PC-3 (cell line): ENCODE results near the gene SLC25A26. TPM values are rescaled to one million over a fixed set of nuclear protein-coding genes. Genes with fewer than 3 reads are reported as not detected.

Experiments
- ATAC-seq: fragments of 200-7000 bp; cut with Tn5 transposase; 2 replicates; pipeline ENCODE4 v1.9.1; 2020; ENCODE audit warnings: mild to moderate bottlenecking, moderate library complexity
- BruUV-seq: library from RNA; stranded (reverse); fragments of 400-500 nt; replicated peaks from 2 replicates; lab custom pipeline; 2021; lab: Mats Ljungman, UMichigan
- CTCF ChIA-PET: fragments of 300-600 bp; sonication (Branson Sonifier 250); formaldehyde crosslinking; loops from one replicate; lab custom pipeline; 2022; ENCODE audit warnings: antibody characterized with exemption; lab: Charles Lee
- POLR2A ChIA-PET: fragments of 300-600 bp; sonication (Branson Sonifier 250); formaldehyde crosslinking; loops from one replicate; lab custom pipeline; 2022; ENCODE audit warnings: antibody characterized with exemption; ENCODE audit not compliant: unreplicated experiment; lab: Charles Lee
- DNase-seq: peaks from one replicate; pipeline ENCODE4 v3.0.0-alpha.2; 2015
- H2AFZ ChIP-seq: fragments of 300-600 bp; sonication (generic); 2 replicates; pipeline ENCODE4 v1.6.0; 2016; ENCODE audit warnings: antibody characterized with exemption, low read length
- H3F3A ChIP-seq: fragments of 300-600 bp; sonication (generic); one replicate; pipeline ENCODE4 v1.6.0; 2017; ENCODE audit warnings: antibody characterized with exemption, low read length, control low read depth, mild to moderate bottlenecking; ENCODE audit not compliant: unreplicated experiment
- H3K27ac ChIP-seq: fragments of 300-600 bp; sonication (generic); 2 replicates; pipeline ENCODE4 v1.5.1; 2016; ENCODE audit warnings: mild to moderate bottlenecking, low read length
- H3K27me3 ChIP-seq: fragments of 300-600 bp; sonication (generic); 2 replicates; pipeline ENCODE4 v1.6.1; 2016; ENCODE audit warnings: low read length, mixed read lengths
- H3K36me3 ChIP-seq: fragments of 300-600 bp; sonication (generic); 2 replicates; pipeline ENCODE4 v1.6.1; 2016; ENCODE audit warnings: low read depth, mixed run types, low read length, mixed read lengths
- H3K4me1 ChIP-seq: fragments of 300-600 bp; sonication (generic); 2 replicates; pipeline ENCODE4 v1.5.1; 2016; ENCODE audit warnings: low read length; ENCODE audit not compliant: insufficient read depth
- H3K4me2 ChIP-seq: fragments of 300-600 bp; sonication (generic); 2 replicates; pipeline ENCODE4 v1.6.0; 2016; ENCODE audit warnings: low read length
- H3K4me3 ChIP-seq: fragments of 300-600 bp; sonication (generic); 2 replicates; pipeline ENCODE4 v1.5.1; 2016; ENCODE audit warnings: mild to moderate bottlenecking, low read length, mixed read lengths
- H3K79me2 ChIP-seq: fragments of 300-600 bp; sonication (generic); 2 replicates; pipeline ENCODE4 v1.6.1; 2017; ENCODE audit warnings: low read length, mixed read lengths
- H3K9ac ChIP-seq: fragments of 300-600 bp; sonication (generic); 2 replicates; pipeline ENCODE4 v1.6.0; 2016; ENCODE audit warnings: mild to moderate bottlenecking, low read length
- H3K9me2 ChIP-seq: fragments of 300-600 bp; sonication (generic); replicated peaks from 2 replicates; pipeline ENCODE4 v1.6.1; 2016; ENCODE audit warnings: mixed run types, low read length, mixed read lengths
- H3K9me3 ChIP-seq: fragments of 300-600 bp; sonication (generic); 2 replicates; pipeline ENCODE4 v1.6.1; 2016; ENCODE audit warnings: low read length, mixed read lengths
- H4K20me1 ChIP-seq: fragments of 300-600 bp; sonication (generic); 2 replicates; pipeline ENCODE4 v1.6.1; 2016; ENCODE audit warnings: low read length, mixed read lengths
- CTCF ChIP-seq: fragments of 300-600 bp; sonication (generic); conservative IDR thresholded peaks from 2 replicates; pipeline ENCODE4 v1.5.1; 2017; ENCODE audit warnings: antibody characterized with exemption, low read depth, mild to moderate bottlenecking, low read length
- EZH2 ChIP-seq: fragments of 300-600 bp; sonication (generic); IDR thresholded peaks from one replicate; pipeline ENCODE4 v1.6.1; 2017; ENCODE audit warnings: antibody characterized with exemption, mild to moderate bottlenecking, low read length; ENCODE audit not compliant: unreplicated experiment
- EZH2phosphoT487 ChIP-seq: fragments of 300-600 bp; sonication (generic); IDR thresholded peaks from 2 replicates; pipeline ENCODE4 v1.6.1; 2018; ENCODE audit warnings: mild to moderate bottlenecking, antibody characterized with exemption, low read length, borderline replicate concordance
- intact Hi-C: fragments of 100-400 bp; cut with micrococcal nuclease; formaldehyde crosslinking; loops from 2 replicates; pipeline ENCODE4 v1.9.0; 2023
- total RNA-seq: library from RNA; depleted of rRNA; stranded (reverse); fragments of >200 nt; gene quantifications from 2 replicates; pipeline ENCODE4 v1.2.3, GENCODE V29; 2014

SLC25A26 gene
- total RNA-seq, 1 experiment from 2014 or later: 7.9 TPM

DNA sequence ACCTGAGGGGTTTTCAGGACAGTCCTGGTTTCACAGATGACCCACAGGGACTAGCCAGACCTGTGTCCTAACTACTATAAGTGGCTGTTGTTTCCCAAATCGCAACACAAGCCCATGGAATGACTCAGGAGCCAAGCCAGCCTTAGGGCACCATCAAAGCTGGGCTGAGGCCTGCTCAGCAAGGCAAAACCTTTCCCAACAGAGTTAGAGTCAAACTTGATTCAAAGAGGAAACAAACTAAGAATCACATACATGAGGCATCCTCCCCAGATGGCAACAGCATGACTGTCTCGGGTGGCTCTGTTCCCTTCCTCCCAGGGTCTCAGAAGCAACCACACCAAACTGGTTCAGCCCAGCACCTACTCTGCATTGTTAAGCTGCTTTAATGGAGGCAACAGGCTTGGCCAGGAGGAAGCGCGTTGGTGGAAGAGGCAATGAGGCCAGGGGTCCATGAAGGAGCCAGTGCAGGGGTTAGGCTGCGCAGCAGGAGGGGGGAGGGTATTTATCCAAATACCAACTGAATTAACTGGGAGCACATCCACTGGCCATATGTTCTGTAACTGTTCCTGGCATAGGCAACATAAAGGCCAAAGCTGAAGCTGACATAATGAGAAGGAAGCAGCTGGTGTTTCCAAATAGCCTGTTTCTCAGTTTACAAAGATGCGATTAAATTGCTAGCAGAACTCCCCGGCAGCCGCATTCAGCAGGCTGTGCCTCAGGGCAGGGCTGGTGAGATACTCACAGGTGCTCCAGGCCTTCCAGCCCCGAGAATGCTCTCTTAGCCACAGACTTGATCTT, 177.6 kb downstream of the SLC25A26 start:
- H3K27ac ChIP-seq: no peak overlapping the region
- H3K9ac ChIP-seq: no peak overlapping the region
- H3K4me3 ChIP-seq: no peak overlapping the region
- H3K9me2 ChIP-seq: no peaks in the 10 kb centered on the region
- H3K79me2 ChIP-seq: no peaks in the 10 kb centered on the region
- ChIA-PET CTCF (no interaction called here), POLR2A (no interaction called here)
- DNase-seq (no peak), ATAC-seq (no peak)
- H3K9me3 ChIP-seq: no peaks in the 10 kb centered on the region
- no TSS peak for BruUV-seq
- H2AFZ ChIP-seq: no peak overlapping the region
- intact Hi-C loops: no loop called here
- no peaks in the 10 kb centered on the region for H3F3A ChIP-seq
- no peaks in the 10 kb centered on the region for H3K36me3 ChIP-seq
- no peak for TF ChIP-seq EZH2phosphoT487
- no peak for TF ChIP-seq CTCF
- TF ChIP-seq EZH2: no peak
- no peaks in the 10 kb centered on the region for H4K20me1 ChIP-seq
- H3K27me3 ChIP-seq: no peaks in the 10 kb centered on the region
- H3K4me1 ChIP-seq: no peaks in the 10 kb centered on the region
- no peak overlapping the region for H3K4me2 ChIP-seq

DNA sequence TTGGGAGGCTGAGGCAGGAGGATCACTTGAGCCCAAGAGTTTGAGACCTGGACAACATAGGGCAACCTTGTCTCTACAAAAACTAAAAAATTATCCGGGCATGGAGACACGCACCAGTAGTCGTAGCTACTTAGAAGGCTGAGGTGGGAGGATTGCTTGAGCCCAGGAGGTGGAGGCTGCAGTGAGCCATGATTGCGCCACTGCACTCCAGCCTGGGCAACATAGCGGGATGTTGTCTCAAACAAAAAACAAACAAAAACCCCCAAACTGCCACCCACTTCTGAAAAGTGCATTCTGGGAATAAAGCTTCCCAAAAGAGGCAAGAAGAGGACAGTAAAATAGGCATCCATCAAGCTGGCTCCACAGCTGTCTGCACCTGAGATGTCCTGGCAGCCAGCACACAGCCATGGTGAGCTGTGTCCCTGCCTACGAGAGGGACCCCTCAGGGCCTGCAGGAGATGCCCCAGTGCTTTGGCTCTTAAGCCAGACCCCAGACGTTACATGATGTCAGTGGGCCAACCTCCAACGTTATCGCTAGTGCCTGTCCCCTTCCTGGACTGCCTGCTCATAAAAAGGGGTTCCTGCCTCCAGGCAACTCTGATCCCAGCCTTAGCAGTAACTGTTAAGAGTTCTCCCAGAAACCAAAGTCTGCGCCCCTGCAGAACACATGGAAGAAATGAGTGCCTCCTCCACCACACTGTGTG, 178.9 kb downstream of the SLC25A26 start:
- ATAC-seq (no peak), DNase-seq (no peak)
- Histone ChIP-seq H3K9ac (no peak overlapping the region), H3K4me1 (no peaks in the 10 kb centered on the region), H3K27ac (no peak overlapping the region), H2AFZ (no peak overlapping the region), H4K20me1 (no peaks in the 10 kb centered on the region), H3K27me3 (no peaks in the 10 kb centered on the region), H3K9me3 (no peaks in the 10 kb centered on the region), H3K9me2 (no peaks in the 10 kb centered on the region), H3K4me3 (no peak overlapping the region), H3K4me2 (no peak overlapping the region), H3K79me2 (no peaks in the 10 kb centered on the region), H3K36me3 (no peaks in the 10 kb centered on the region), H3F3A (no peaks in the 10 kb centered on the region)
- intact Hi-C loops: no loop called here
- no peak for TF ChIP-seq EZH2
- no peak for TF ChIP-seq CTCF
- no peak for TF ChIP-seq EZH2phosphoT487
- no TSS peak for BruUV-seq
- ChIA-PET CTCF (no interaction called here), POLR2A (no interaction called here)
